ENCODE data around the gene LYRM4.

DNA sequence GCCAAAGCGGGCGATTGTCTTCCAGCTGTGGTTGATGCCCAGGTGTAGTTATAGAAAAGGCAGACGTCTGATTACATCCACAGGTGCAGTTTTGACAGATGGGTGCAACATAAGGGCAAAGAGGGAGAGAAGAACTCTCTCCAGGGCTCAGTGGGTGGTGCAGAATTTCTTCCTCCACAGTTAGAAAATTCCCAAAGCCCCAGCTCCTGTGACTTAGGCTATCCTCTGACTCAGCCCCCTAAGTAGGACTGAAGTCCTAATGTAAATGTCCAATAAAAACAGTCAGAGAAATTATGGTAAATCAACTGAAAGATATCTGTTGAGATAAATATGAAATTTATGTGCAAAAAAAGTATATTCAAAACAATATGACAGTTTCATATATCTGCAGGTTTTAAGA is 31.4 kb downstream of the LYRM4 start:
- no peak for TF ChIP-seq POLR2A (IDR thresholded peaks at IDR 0.05)
- TF ChIP-seq, protein P1, sequence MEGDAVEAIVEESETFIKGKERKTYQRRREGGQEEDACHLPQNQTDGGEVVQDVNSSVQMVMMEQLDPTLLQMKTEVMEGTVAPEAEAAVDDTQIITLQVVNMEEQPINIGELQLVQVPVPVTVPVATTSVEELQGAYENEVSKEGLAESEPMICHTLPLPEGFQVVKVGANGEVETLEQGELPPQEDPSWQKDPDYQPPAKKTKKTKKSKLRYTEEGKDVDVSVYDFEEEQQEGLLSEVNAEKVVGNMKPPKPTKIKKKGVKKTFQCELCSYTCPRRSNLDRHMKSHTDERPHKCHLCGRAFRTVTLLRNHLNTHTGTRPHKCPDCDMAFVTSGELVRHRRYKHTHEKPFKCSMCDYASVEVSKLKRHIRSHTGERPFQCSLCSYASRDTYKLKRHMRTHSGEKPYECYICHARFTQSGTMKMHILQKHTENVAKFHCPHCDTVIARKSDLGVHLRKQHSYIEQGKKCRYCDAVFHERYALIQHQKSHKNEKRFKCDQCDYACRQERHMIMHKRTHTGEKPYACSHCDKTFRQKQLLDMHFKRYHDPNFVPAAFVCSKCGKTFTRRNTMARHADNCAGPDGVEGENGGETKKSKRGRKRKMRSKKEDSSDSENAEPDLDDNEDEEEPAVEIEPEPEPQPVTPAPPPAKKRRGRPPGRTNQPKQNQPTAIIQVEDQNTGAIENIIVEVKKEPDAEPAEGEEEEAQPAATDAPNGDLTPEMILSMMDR (IDR thresholded peaks at IDR 0.05): no peak

Data from right lobe of liver (tissue), 4 donors.